ENCODE data around the gene CAMK2A. TPM values are rescaled to one million over a fixed set of nuclear protein-coding genes. Genes with fewer than 3 reads are reported as not detected.

Gene CAMK2A
- total and polyA plus RNA-seq, 10 donors = 0.03 to 1.1 (median 0.66) TPM; not detected in 2

DNA sequence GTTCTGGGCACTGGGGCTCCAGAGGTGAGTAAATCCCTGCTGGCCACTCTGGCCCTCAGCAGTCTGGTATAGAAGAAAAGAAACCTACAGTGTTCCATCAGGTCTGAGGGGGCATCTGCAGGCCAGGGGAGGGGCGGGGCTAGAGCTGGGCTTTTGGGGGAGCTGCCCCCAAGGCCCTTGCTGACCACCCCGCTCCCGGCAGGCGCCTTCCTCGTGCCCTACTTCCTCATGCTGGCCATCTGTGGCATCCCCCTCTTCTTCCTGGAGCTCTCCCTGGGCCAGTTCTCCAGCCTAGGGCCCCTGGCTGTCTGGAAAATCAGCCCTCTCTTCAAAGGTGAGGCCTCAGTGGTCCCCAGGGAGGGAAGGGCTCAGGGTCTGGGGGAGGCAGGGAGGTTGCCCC, 93.1 kb downstream of the CAMK2A start:
- TF ChIP-seq, protein P1, sequence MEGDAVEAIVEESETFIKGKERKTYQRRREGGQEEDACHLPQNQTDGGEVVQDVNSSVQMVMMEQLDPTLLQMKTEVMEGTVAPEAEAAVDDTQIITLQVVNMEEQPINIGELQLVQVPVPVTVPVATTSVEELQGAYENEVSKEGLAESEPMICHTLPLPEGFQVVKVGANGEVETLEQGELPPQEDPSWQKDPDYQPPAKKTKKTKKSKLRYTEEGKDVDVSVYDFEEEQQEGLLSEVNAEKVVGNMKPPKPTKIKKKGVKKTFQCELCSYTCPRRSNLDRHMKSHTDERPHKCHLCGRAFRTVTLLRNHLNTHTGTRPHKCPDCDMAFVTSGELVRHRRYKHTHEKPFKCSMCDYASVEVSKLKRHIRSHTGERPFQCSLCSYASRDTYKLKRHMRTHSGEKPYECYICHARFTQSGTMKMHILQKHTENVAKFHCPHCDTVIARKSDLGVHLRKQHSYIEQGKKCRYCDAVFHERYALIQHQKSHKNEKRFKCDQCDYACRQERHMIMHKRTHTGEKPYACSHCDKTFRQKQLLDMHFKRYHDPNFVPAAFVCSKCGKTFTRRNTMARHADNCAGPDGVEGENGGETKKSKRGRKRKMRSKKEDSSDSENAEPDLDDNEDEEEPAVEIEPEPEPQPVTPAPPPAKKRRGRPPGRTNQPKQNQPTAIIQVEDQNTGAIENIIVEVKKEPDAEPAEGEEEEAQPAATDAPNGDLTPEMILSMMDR (IDR thresholded peaks at IDR 0.05 in 8 of 11, conservative IDR thresholded peaks at IDR 0.05 in 3 of 11) = no peak
- no peak for TF ChIP-seq POLR2A (IDR thresholded peaks at IDR 0.05)
- TF ChIP-seq POLR2AphosphoS5 (IDR thresholded peaks at IDR 0.05) = no peak
- Histone ChIP-seq H3K27me3 (replicated peaks in 1 of 7) (peaks cover 0 to 42% (median 0%) of the 10 kb centered on the region in 7 donors), H3K4me1 (no peaks in the 10 kb centered on the region), H3K9me3 (no peaks in the 10 kb centered on the region), H3K4me3 (no peak overlapping the region), H3K36me3 (no peaks in the 10 kb centered on the region), H3K27ac (no peak overlapping the region)
- intact Hi-C loops (cut with DNase I; ENCODE audit: low total_unique reads) = no loop called here
- no peak for DNase-seq
- WGBS, 5 donors = 44 to 63% (median 59%) methylated on average over 5 of the region's 5 CpGs

DNA sequence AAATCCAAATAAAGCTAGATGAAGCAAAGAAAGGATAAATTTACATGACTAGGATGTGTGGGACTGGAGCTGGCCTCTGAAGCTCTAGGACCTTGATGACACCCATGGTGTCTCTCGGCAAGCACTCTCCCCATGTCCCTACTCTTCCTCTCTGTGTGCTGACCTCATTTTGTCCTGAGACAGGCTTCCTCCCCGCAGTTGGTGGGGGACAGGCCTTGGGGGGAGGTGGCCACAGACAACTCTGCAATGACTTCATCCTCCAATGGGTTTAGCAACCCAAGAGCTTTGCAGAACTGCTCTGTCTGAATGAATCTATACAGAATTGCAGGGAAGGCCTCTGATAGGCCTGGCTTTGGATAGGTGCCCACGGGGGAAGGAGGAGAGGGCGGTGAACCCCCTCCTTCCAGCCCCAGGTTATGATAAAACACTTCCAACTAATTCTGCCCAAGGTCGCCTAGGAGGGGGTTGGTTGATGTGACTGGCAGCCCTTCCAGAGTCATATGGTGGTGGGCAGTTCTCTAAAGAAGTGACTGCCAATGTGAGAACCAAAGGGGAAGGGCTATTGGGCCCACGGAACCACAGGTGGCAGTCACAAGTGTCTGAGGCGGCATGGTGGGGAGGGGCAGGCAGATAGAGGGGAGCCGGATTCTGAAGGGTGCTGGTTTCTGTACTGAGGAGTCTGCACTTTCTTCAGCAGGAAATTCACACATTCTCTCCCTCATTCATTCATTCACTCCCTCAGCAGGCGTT, 93.7 kb downstream of the CAMK2A start:
- no peak overlapping the region for H3K27ac ChIP-seq
- TF ChIP-seq POLR2A (IDR thresholded peaks at IDR 0.05) = no peak
- TF ChIP-seq, protein P1 (IDR thresholded peaks at IDR 0.05 in 8 of 11, conservative IDR thresholded peaks at IDR 0.05 in 3 of 11) = no peak
- TF ChIP-seq POLR2AphosphoS5 (IDR thresholded peaks at IDR 0.05) = no peak
- H3K4me1 ChIP-seq = no peaks in the 10 kb centered on the region
- DNase-seq = no peak
- peaks cover 0 to 47% (median 3%) of the 10 kb centered on the region in 7 donors for H3K27me3 ChIP-seq (replicated peaks in 1 of 7)
- no peak overlapping the region for H3K4me3 ChIP-seq
- intact Hi-C loops (cut with DNase I; ENCODE audit: low total_unique reads) = no loop called here
- no peaks in the 10 kb centered on the region for H3K9me3 ChIP-seq
- no peaks in the 10 kb centered on the region for H3K36me3 ChIP-seq
- 80 to 90% (median 81%) methylated on average over 9 of the region's 9 CpGs for WGBS, 5 donors

DNA sequence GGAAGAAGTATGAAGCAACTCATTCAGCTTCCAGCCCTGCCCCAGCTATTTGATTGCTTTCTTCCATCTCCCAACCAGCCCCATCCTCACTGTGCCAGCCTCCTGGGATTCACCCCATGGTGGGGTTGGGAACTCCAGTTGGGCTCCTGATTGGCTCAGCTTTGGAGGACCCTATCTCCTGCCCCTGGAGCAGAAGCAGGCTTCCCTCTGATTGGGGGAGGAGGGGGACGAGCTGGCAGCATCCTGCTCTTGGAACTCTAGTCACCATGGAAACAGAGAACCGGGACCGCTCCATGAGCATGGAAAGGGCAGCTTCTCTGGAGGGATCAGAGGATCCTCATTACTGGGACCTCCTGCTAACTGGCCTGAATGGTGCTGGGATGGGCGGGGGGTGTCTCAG, 97.1 kb downstream of the CAMK2A start:
- intact Hi-C loops (cut with DNase I; ENCODE audit: low total_unique reads) = no loop called here
- no peaks in the 10 kb centered on the region for H3K9me3 ChIP-seq
- H3K36me3 ChIP-seq = no peaks in the 10 kb centered on the region
- peaks cover 0 to 8% (median 3%) of the 10 kb centered on the region in 6 donors for H3K4me1 ChIP-seq
- WGBS, 5 donors = 46 to 86% (median 77%) methylated on average over 4 of the region's 4 CpGs
- TF ChIP-seq POLR2AphosphoS5 (IDR thresholded peaks at IDR 0.05) (no peak), POLR2A (IDR thresholded peaks at IDR 0.05) (no peak)
- TF ChIP-seq, protein P1 (IDR thresholded peaks at IDR 0.05 in 8 of 11, conservative IDR thresholded peaks at IDR 0.05 in 3 of 11) = no peak
- no peak for DNase-seq
- no peak overlapping the region for H3K27ac ChIP-seq
- H3K27me3 ChIP-seq (replicated peaks in 1 of 7) = peaks cover 0 to 74% (median 23%) of the 10 kb centered on the region in 7 donors
- H3K4me3 ChIP-seq = no peak overlapping the region

DNA sequence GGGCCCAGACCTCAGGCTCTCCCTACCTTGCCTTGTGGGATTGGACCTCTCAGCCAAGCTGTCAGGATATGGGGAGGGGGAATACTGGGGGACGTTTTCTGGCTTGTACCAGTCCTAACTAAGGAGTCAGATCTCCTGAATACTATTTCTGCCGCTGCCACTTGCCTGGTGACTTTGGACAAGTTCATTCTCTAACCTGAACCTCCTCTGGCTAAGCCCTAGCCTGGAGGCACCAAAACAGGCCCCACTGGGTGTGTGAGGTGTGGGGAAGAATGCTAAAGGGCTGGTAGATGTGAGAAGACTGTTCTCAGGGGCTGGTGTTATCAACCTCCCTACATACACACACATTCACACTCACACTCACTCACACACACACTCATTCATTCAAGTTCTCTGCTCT, 98.6 kb downstream of the CAMK2A start:
- TF ChIP-seq, protein P1 (IDR thresholded peaks at IDR 0.05 in 8 of 11, conservative IDR thresholded peaks at IDR 0.05 in 3 of 11) = no peak
- TF ChIP-seq POLR2A (IDR thresholded peaks at IDR 0.05) (no peak), POLR2AphosphoS5 (IDR thresholded peaks at IDR 0.05) (no peak)
- intact Hi-C loops (cut with DNase I; ENCODE audit: low total_unique reads) = no loop called here
- peaks cover 0 to 63% (median 23%) of the 10 kb centered on the region in 7 donors for H3K27me3 ChIP-seq (replicated peaks in 1 of 7)

More for the DNA sequence above, 98.6 kb downstream of the CAMK2A start:
- no peak overlapping the region for H3K4me3 ChIP-seq
- no peaks in the 10 kb centered on the region for H3K36me3 ChIP-seq
- H3K9me3 ChIP-seq = no peaks in the 10 kb centered on the region
- DNase-seq = no peak
- no peak overlapping the region for H3K27ac ChIP-seq
- WGBS, 5 donors = 26 to 61% (median 47%) methylated on average over 2 of the region's 2 CpGs
- peaks cover 0 to 11% (median 3%) of the 10 kb centered on the region in 6 donors for H3K4me1 ChIP-seq

All from spleen (tissue), 11 donors.